WTC11 (cell line): ENCODE data around the gene FRK. TPM values are rescaled to one million over a fixed set of nuclear protein-coding genes. Genes with fewer than 3 reads are reported as not detected.

Experiments
- ATAC-seq: fragments of 200-7000 bp; cut with Tn5 transposase; 2 replicates; pipeline ENCODE4 v1.10.0; 2021; ENCODE audit warnings: mild to moderate bottlenecking, moderate library complexity
- CTCF ChIA-PET: fragments of 300-600 bp; sonication (Branson Sonifier 250); formaldehyde crosslinking; loops from one replicate; lab custom pipeline; 2021; ENCODE audit warnings: antibody characterized with exemption; lab: Charles Lee
- POLR2A ChIA-PET: fragments of 350-600 bp; sonication (Branson Sonifier 250); formaldehyde crosslinking; loops from one replicate; lab custom pipeline; 2021; ENCODE audit warnings: antibody characterized with exemption; lab: Charles Lee
- DNase-seq: peaks from one replicate; pipeline ENCODE4 v3.0.0; 2021; ENCODE audit warnings: low spot score
- H3K27ac Mint-ChIP-seq: 2 replicates; pipeline ENCODE4 v1.8.0; 2021; ENCODE audit warnings: mixed read lengths
- H3K27me3 Mint-ChIP-seq: 2 replicates; pipeline ENCODE4 v1.8.0; 2021; ENCODE audit warnings: low read depth, mild to moderate bottlenecking, moderate library complexity, mixed read lengths
- H3K36me3 Mint-ChIP-seq: 2 replicates; pipeline ENCODE4 v1.8.0; 2021; ENCODE audit warnings: mixed read lengths
- H3K4me1 Mint-ChIP-seq: 2 replicates; pipeline ENCODE4 v1.8.0; 2022; ENCODE audit warnings: mixed read lengths
- H3K4me3 Mint-ChIP-seq: 2 replicates; pipeline ENCODE4 v1.8.0; 2021; ENCODE audit warnings: mild to moderate bottlenecking, moderate library complexity, mixed read lengths
- H3K9me3 Mint-ChIP-seq: 2 replicates; pipeline ENCODE4 v1.8.0; 2021; ENCODE audit warnings: mixed read lengths
- ATF1 ChIP-seq: sonication (generic); formaldehyde crosslinking; IDR thresholded peaks from 2 replicates; pipeline ENCODE4 v1.8.1; 2023; ENCODE audit warnings: mild to moderate bottlenecking, moderate library complexity, missing genetic modification reagents
- ATF3 ChIP-seq: sonication (generic); formaldehyde crosslinking; conservative IDR thresholded peaks from 2 replicates; pipeline ENCODE4 v1.8.1; 2022; ENCODE audit warnings: mild to moderate bottlenecking, missing genetic modification reagents
- CDX4 ChIP-seq: fragments of 250-450 bp; sonication (Bioruptor Pico); IDR thresholded peaks from 2 replicates; pipeline ENCODE4 v1.9.0; 2021; ENCODE audit warnings: moderate library complexity, mild to moderate bottlenecking, inconsistent platforms, borderline replicate concordance
- E2F1 ChIP-seq: sonication (generic); formaldehyde crosslinking; IDR thresholded peaks from 2 replicates; pipeline ENCODE4 v1.8.0; 2022; ENCODE audit warnings: mild to moderate bottlenecking, missing genetic modification reagents
- ETV6 ChIP-seq: sonication (generic); formaldehyde crosslinking; IDR thresholded peaks from 2 replicates; pipeline ENCODE4 v1.8.1; 2022; ENCODE audit warnings: mild to moderate bottlenecking, missing genetic modification reagents
- HMGXB4 ChIP-seq: sonication (generic); formaldehyde crosslinking; IDR thresholded peaks from 2 replicates; pipeline ENCODE4 v1.8.1; 2023; ENCODE audit warnings: mild to moderate bottlenecking, moderate library complexity, missing genetic modification reagents
- MAX ChIP-seq: sonication (generic); formaldehyde crosslinking; IDR thresholded peaks from 2 replicates; pipeline ENCODE4 v1.8.0; 2022; ENCODE audit warnings: mild to moderate bottlenecking, missing genetic modification reagents
- MXD4 ChIP-seq: fragments of 250-450 bp; sonication (Bioruptor Pico); IDR thresholded peaks from 2 replicates; pipeline ENCODE4 v1.8.0; 2021; ENCODE audit warnings: mild to moderate bottlenecking, moderate library complexity, borderline replicate concordance
- NR3C1 ChIP-seq: sonication (generic); formaldehyde crosslinking; conservative IDR thresholded peaks from 2 replicates; pipeline ENCODE4 v1.8.1; 2023; ENCODE audit warnings: low read depth, mild to moderate bottlenecking, missing genetic modification reagents
- RORB ChIP-seq: fragments of 250-450 bp; sonication (Bioruptor Pico); IDR thresholded peaks from 2 replicates; pipeline ENCODE4 v1.9.0; 2021; ENCODE audit warnings: mild to moderate bottlenecking
- SMAD3 ChIP-seq: sonication (generic); formaldehyde crosslinking; IDR thresholded peaks from 2 replicates; pipeline ENCODE4 v1.8.0; 2022; ENCODE audit warnings: missing genetic modification reagents, mild to moderate bottlenecking, borderline replicate concordance
- STAT6 ChIP-seq: sonication (generic); formaldehyde crosslinking; conservative IDR thresholded peaks from 2 replicates; pipeline ENCODE4 v1.8.1; 2023; ENCODE audit warnings: mild to moderate bottlenecking, low read depth, missing genetic modification reagents, moderate library complexity
- ZNF281 ChIP-seq: sonication (generic); formaldehyde crosslinking; IDR thresholded peaks from 2 replicates; pipeline ENCODE4 v1.8.0; 2023; ENCODE audit warnings: mild to moderate bottlenecking, missing genetic modification reagents
- ZNF512 ChIP-seq: sonication (generic); formaldehyde crosslinking; IDR thresholded peaks from 2 replicates; pipeline ENCODE4 v1.8.1; 2022; ENCODE audit warnings: missing genetic modification reagents, borderline replicate concordance
- total RNA-seq: library from RNA; stranded (reverse); gene quantifications from 3 replicates; pipeline ENCODE4 v1.2.3, GENCODE V29; 2021

FRK gene
- total RNA-seq, 1 experiment from 2014 or later = 0.13 TPM

GRCh38 chr6:115986026-115986425 lies 74.7 kb downstream of the FRK start:
- ChIA-PET POLR2A (no interaction called here), CTCF (interaction anchor here (0.5 kb wide), 1 partner anchor 1643 kb away, joined by 3 read pairs; the partner anchor contains the start of gene HS3ST5)
- no peak overlapping the region for H3K4me3 Mint-ChIP-seq
- no peak for ATAC-seq
- H3K9me3 Mint-ChIP-seq = peaks cover 12% of the 10 kb centered on the region
- H3K36me3 Mint-ChIP-seq = no peaks in the 10 kb centered on the region; the same call in 1 of the 2 replicates
- no peak overlapping the region for H3K27ac Mint-ChIP-seq
- TF ChIP-seq STAT6 (CRISPR knock-in tag) (no peak), ATF1 (CRISPR knock-in tag) (no peak), HMGXB4 (no peak), SMAD3 (CRISPR knock-in tag) (no peak), MAX (CRISPR knock-in tag) (no peak), ZNF512 (no peak), MXD4 (CRISPR knock-in tag) (no peak), E2F1 (no peak), ATF3 (CRISPR knock-in tag) (no peak)
- H3K4me1 Mint-ChIP-seq = no peaks in the 10 kb centered on the region
- no peaks in the 10 kb centered on the region for H3K27me3 Mint-ChIP-seq
- no peak for DNase-seq

- ChIA-PET CTCF (interaction anchor here (1.5 kb wide), 1 partner anchor 26 kb away, joined by 4 read pairs; no protein-coding TSS in a partner anchor), POLR2A (no interaction called here)
- Mint-ChIP-seq H3K4me1 (no peaks in the 10 kb centered on the region), H3K27me3 (no peaks in the 10 kb centered on the region), H3K9me3 (no peaks in the 10 kb centered on the region), H3K36me3 (no peaks in the 10 kb centered on the region), H3K4me3 (no peak overlapping the region), H3K27ac (no peak overlapping the region)
- DNase-seq (no peak), ATAC-seq (no peak)
- TF ChIP-seq ATF3 (CRISPR knock-in tag) (no peak), NR3C1 (CRISPR knock-in tag) (no peak), ETV6 (CRISPR knock-in tag) (no peak), ZNF281 (CRISPR knock-in tag) (no peak), MAX (CRISPR knock-in tag) (no peak), CDX4 (CRISPR knock-in tag) (no peak), RORB (CRISPR knock-in tag) (no peak)
Observed at GRCh38 chr6:115984809-115985208, 75.9 kb downstream of the FRK start.
